Activated CD4-positive, alpha-beta T cell treated with anti-CD3 and anti-CD28 coated beads for 4 hours (primary cell): ENCODE measurements around the gene SEMA5A.

Experiments
- DNase-seq, 2 donors: peaks; one replicate each; pipeline ENCODE4 v3.0.0-alpha.2; 2020

Gene SEMA5A

DNA sequence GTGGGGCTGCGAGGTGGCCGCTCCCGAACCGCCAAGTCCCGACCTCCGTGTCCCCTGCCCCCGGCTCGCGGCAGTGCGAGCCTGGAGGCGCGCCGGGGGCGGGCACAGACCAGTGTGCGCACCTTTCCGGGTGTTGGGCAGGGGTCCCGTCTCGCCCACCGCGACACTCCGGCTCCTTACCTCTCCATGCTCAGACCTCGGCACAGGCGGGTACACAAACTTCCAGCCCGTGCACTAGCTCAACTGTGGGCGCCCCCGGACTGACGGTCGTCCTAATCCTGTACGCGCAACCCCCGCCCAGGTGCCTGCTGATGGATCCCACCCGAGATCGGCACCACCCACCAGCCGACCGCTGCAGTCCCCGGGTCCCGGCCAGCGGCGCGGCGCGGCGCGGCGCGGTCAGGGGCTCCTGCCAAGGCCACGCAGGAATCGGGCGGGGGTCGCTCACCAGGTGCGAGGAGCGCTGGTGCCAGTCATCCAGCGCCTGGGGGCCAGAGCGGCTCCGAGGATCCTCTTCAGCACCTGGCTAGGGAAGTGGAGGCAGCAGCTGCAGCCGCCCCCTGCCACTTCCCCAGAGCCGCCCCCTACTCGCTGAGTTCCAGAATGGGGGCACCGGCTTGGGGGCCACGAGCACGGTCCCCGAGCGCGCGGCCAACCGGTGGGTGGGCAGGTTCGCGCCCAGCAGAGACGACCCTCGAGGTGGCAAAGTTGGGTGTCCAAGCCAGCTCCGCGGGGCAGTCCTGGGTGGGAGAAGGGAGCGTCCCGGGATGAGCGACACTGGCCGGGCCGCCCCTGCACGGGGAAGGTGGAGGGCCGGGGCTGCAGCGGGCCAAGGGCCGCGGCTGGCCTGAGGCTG lies 511 bp downstream of the SEMA5A start:
- DNase-seq: no peak

DNA sequence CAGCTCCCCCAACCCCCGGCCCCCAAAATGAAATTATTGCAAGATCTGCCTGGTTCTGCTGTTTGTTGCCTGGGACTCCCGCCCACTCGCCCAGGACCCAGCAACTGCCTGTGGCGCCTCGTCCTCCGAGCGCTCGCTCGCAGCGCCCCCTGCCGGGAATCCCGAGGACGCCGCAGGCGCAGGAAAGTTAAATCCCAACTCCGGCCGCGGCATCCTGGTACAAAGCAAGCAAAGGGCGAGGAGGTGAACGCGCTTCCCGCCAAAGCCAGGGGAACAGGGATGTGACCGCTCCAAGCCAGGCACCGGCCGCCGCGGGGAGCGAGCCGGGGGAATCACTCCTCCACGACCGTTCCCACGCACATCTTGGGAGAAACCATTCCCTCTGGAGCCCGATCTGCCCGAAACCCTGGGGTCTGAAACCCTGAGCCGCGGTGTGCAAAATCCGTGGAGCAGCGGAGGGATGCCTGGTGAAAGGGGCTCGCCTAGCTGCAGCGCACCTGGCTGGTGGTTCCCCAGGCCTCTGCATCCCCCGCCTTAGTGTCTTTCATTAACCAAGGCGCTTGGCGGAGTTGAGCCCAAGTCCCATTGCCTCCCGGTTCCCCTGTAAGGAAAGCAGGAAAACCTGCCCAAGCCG lies 1.3 kb downstream of the SEMA5A start:
- peak; percentile 31 to 35 for DNase-seq

DNA sequence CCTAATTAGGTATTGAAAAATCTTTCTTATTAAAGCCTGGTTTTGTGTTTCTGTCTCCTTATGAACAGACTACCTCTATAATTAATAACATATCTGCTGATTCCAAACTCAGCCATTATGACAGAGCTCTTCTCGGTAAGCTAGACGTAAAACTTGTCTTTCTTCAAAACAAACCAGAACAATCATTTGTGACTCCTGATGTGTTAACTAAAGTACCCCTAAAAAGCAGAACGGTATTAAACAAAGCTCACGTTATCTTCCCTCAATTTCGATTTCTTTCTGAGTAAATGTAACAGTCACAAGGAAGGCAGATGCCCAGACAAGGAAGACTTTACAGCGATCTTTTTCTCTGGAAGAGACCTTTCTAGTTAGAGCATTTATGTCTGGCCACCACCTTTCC lies 1.8 kb downstream of the SEMA5A start:
- no peak for DNase-seq

DNA sequence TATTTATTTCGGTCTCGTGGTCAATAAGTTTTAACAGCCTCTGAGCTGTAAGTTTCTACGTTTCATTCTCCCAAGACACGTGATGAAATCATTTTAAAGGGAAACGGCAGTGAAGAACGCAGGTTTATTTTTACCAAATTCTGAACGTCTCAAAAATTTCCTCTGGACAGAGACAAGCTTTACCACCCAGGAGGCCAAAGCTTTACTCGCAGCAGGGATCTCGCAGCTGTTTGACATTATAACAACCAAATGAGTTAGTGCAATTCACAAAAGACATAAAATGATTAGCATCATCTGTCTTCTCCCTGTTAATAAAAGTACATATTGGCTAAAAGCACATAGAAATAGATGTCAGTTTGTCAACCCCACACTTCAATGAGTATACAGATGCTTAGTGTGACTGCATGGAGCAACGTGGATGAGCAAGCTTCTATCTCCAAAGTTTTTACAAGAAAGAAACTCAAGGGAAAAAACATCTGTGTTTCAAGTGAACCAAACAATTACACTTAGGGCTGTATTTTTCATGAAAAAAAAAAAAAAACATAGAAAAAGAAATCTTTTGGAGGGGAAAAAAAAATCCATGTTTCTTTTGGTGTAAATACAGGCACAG lies 2.5 kb downstream of the SEMA5A start:
- no peak for DNase-seq

DNA sequence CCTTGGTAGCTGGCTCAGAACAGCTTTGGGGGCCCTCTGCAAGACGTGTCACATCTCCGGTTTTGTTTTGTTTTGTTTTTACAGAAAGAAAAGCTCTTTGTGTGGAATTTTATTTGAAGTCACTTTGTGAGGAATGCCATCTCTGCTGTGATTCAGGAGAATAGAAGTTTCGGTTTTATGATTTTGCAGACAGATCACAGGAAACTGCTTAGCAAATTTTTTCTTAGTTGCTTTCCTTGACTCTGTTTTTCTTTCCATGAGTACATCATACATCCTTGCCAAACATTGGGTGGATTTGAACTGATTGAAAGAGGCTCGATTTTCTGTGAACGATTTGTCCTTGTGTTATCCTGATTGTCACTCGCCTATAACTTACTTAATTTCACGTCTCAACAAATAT lies 5.1 kb downstream of the SEMA5A start:
- DNase-seq: no peak

DNA sequence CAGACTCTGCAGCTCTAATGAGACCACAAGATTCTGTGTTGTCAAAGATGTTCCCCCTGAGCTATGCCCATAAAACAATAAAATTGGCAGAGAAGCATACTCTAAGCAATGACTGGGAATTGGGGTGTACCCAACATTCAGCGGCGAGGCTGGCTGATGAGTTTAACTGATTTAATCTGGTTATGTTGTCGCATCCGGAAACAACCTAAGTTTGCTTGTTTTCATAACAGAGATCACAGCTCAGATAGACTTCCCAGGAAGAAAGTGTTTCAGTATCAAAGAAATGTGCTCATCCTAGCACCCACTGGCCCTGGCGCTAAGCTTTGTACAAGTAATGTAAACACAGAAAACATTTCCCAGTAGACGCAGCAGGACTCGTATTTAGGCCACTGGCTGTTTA lies 7.4 kb downstream of the SEMA5A start:
- no peak for DNase-seq

DNA sequence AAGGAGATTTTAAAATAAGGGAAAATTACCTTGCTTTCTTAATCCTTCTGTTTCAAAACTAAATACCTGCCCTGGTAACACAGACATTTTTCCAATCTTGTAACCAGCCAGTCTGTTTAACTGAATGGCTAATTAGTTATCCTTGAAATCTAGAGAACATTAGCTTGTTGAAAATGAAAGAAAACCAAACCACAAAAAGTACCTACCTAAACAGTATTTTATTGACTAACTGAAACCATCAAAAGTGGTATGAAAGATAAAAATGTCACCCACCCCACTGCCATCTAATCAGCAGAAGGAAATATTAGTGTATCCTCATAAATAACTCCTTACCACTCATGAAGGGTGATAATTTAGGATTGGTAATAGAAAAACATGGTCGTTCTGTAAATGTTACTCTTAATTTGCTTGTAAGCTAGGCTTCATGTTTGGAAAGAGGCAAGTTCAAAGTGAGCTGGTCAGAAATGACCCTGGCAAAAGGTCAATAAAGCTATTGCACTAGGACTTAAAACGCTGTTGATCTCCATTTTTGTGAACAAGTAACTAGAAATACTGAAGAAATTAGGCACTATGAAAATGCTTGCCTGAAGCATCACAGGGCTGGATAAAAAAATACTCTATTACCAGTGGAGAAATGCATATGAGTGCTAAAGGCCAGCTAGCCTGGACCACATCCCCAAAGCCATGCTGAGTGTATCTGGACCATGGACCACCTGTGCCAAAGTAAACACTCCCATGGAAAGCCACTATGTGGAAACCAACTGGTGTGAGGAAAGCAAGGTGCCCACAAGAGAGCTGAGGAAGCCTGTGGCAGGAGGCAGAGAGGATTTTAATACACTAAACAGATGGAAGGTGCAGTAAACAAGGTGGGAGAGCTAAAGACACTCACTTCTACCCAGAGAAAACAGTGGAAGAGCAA lies 8.4 kb downstream of the SEMA5A start:
- DNase-seq: no peak

DNA sequence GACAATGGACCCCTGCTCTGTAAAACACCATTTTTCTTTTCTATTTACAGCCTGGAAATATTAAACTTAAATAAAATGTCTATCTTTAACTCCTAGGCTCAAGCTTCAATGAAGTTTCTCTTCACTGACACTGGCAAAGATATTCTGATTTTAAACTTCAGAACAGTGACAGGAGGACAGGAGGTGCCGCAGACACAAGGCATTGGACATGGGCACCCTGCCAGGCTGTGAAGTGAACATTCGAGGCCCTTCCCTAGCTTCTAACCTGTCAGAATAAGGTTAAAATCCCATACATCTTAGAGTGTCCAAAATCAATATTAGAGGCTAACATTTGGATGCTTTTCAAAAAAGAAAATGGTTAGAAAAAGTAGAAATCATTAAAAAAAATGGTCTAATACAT lies 9.2 kb downstream of the SEMA5A start:
- DNase-seq: no peak

DNA sequence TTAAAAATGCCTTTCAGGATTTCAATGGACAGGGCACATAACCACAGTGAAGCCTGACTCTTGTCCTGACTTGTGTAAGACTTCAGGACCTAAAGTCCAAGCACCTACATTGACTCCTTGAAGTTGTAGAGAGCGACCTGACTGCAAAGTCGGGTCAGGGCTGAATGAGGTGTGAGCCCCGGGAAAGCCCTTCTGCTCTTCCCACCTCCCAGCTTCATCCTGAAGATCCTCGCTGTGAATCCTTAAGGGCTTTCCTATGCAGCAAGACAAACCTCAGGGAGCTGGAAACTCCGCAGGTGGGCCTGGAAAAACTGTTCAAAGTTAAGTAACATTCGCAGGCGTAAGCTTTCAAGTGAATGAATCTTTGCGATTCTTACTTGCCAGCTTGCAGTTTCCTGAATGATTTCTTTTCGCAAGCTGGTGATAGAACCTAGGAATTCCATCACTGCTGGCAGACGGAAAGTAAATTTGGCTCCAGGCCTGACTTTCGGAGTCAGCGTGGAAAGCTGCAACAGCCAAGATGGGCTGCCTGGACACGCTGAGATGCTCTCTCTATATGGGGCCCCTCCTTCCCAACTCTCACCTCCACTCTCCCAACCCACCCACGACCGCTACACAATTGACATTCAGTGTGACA lies 10.9 kb downstream of the SEMA5A start:
- no peak for DNase-seq

DNA sequence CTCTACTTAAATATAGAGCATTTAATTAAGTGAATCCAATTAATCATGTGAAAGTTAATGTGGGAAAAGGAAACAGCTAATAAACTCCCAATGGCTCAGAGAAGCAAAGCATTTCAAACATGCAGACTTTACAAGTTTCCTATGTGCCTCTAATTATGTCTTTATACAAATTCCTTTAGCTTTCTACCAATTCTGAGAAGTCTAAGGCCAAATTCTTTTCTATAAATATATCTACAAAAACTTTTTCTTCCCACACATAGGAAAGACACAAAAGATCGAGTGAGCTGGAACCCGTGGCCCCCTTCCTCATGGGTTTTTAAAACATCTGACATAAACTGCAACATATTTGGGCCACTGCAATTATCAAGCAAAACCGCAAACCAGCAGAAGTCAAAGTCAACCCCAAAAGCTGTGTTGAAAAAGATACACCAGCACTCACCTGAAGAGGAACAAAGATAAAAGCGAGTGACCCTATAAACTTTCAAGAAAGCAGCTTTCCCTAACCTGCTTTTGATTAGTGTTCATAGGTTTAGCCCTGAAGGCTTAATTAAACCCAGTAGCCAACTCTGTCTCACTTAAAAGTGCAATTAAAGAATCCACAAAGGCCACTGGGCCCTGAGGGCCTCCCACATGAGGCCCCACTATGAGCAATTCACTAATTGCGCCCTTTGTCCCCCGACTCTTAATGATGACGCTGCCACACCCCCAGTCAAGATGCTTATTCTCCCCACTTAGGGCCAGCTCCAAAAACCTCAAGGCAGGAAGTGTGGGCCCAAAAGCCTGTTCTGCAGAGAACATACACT lies 12.1 kb downstream of the SEMA5A start:
- no peak for DNase-seq

DNA sequence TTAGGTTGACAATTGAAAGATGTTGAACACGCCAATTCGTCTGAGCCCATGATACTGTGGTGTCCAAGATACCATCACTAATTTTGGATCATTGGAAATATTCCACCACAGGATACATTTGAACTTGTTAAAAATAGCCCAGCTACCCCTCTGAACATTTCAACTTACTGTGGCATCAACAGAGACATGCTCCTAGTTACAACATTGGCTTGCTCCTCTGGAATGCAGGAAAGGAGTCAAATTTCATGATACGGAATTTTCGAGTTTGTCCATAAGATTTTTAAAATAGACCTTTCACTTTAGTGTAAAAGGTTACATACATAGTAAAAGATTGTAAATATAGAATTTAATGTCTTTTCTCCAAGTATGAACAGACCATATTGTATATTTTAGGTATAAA lies 12.8 kb downstream of the SEMA5A start:
- no peak for DNase-seq

DNA sequence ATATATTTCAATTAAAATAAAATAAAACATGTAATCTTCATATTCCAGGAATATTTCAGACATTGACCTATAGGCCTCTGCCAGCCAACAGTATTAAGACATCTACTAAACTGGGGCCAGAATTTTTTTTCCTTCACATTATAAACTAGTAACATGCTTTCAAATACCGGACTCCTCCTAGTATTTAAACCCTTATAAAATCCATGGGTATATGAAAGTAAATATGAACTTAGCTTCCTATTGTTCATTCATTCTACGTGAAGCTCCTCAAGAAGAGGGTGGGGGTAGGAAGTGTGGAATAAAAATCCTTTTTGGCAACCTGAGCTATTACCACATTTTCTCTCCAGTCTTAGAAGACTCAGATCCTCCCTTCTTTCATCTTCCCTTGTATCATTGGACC lies 16.4 kb downstream of the SEMA5A start:
- DNase-seq: no peak

DNA sequence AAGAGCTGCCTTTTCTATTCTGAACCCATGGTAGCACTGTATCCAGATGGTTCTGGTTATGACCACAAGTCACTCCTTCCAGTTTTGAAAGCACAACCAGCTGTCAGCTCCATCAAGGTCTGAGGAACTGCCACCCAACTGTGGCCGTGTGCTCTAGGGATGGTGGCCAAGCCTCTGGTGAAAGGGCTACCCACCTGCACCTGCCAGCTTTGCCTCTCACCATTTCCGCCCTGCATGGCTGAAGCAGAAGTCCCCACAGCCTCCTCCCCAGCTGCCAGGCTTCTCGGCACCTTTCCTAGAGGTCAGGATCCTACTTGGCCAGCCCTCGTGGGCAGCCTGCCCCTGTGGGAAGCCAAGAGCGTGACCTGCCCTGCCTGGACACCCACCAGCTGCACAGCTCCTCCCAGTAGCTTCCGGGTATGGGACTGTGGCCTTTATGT lies 16.8 kb downstream of the SEMA5A start:
- DNase-seq: no peak

DNA sequence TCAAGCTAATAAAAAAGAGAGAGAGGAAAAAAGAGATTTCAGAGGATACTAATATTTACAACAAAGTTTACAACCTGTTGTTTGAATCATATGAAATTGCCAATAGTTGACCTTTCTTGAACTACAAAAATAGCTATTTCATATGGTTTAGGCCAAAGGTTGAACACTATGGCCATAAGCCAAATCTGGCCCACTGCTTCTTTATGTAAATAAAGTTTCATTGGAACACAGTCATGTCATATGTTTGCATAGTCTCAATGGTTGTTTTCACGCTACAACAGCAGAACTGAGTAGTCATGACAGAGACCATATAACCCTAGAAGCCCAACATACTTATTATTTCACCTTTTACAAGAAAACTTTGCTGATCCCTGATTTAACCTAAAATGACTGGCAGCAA lies 20.9 kb downstream of the SEMA5A start:
- no peak for DNase-seq

DNA sequence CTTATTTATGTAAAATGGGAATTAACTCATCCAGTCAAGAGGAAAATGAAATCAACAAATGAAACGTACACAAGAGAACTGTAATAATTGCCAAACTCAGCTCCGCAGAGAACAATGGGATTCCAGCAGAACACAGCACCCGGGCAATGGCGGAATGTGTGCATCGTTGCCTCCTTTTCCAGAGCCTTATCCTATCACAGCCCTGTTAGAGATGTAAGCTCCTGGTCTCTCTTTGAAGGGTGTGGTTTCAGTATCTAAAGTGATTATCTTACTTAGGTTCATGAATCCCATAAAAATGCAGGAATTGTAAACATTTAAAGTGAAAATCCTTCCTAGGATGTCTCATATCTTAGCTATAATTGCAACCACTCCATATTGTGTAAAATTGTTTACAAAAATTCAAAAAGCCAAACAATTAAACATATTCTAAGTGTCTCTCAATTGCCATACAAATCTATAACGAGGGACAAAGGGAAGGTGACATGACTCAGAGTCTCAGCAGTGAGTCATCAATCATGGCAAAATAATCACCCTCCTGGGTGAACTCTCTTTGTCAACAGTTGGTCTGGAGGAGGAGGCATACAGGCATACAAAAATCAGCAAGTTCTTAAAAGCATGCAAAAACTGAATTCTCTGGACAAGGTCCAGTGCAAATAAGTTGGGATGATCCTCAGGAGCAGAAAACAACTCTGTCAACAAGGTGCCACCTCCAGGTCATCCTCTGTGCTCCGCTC lies 22.6 kb downstream of the SEMA5A start:
- no peak for DNase-seq

DNA sequence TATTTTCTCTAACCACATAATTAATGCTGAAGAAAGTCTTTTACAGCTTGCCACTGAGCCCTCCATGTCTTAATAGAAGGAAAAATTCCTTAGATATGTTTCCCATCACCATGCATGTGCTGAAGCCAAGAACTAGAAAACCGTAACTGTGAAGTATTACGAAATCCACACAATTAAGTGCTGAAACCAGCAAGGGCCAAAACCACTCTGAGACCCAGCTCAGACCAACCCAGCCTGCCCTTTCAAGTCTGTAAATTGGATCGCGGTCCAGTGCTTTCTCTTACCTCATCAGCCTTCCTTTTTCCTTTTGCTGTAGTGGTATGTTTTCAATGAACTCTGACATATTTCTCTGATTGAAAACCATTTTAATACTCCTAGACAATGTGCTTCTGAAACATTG lies 26.3 kb downstream of the SEMA5A start:
- DNase-seq: no peak

DNA sequence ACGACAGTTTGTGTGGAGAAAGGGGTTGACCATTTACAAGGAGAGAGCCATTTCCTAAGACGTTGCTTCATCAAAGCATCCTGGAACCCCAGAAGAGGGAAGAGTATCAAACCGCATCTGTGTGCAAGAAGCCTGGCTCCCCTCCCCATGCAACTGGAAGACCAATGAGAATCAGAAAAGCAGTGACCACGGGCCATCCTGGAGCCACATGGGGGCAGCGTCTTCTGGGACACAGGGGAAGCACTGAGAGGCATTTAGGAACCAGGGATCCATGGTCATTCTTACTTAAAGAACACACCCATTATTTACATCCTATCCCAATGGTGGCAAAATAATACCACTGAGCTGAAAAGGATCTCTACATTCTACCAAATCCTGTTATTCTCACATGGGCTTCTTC lies 29.3 kb downstream of the SEMA5A start:
- no peak for DNase-seq

DNA sequence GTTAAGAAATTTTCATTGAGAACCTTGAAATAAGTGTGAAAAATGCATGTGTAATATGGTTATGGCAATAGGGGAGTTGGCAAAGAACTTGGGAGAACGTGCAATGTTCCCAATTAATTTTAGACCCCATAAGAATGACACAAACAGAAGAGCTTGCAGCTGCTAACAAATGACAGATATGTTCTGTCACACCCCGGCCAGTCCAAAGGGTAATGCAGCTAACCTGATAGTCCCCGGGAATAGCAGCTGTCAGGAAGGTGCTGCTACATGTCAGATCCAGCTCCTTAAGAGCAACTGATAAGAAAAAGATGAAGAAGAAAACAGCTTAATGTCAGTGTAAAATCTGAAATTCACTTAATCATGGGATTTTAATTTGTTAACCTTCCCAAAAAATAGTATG lies 30.4 kb downstream of the SEMA5A start:
- no peak for DNase-seq

DNA sequence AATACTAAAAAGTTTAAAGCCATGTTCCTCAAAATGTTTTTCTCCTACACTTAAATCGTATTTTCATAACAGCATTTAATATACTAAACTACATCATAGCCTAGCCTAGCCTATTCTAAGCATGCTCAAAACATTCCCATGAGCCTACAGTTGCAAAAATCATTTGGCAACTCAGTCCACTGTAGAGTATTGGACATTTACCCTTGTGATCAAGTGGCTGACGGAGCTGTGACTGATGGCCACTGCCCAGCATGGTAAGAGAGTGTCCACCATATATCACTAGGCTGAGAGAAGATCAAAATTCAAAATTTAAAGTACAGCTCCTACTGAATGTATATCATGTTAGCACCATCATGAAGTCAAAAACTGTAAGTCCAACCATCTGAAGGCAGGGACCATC lies 30.9 kb downstream of the SEMA5A start:
- DNase-seq: no peak

DNA sequence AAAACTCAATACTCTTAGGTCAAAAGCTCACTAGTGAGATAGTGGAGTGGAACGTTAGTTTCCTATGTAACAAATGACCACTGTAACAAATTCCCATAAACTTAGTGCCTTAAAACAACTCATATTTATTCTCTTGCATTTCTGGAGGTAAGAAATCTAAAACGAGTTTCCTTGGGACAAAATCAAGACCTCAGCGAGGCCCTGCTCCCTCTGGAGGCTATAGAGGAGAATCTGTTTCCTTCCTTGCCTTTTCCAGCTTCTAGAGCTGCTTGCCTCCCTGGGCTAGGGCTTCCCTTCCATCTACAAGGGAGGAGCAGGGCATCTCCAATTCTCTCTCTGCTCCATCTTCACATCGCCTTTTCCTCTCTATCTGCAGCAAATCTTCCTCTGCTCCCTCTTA lies 32.0 kb downstream of the SEMA5A start:
- DNase-seq: no peak

DNA sequence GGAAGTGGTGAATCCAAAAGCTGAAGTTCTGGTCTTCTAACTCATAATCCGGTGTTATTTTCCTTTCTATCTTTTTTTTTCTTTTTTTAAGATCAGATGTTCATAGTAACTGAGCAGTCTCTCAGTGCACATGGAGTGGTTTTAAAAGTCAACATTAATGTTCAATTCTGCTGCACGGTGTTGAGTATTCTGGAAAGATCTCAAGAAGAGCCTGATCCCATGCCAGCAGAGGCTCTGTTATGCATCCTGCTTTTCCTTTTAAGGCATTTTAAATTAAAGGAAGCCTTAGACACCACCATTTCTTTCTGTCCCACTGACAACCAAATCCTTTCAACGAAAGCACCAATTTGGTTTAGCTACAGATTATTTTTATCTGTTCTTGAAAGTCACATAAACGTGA lies 33.4 kb downstream of the SEMA5A start:
- no peak for DNase-seq
